ENCODE results near the gene KRT78.

The KRT78 gene

DNA sequence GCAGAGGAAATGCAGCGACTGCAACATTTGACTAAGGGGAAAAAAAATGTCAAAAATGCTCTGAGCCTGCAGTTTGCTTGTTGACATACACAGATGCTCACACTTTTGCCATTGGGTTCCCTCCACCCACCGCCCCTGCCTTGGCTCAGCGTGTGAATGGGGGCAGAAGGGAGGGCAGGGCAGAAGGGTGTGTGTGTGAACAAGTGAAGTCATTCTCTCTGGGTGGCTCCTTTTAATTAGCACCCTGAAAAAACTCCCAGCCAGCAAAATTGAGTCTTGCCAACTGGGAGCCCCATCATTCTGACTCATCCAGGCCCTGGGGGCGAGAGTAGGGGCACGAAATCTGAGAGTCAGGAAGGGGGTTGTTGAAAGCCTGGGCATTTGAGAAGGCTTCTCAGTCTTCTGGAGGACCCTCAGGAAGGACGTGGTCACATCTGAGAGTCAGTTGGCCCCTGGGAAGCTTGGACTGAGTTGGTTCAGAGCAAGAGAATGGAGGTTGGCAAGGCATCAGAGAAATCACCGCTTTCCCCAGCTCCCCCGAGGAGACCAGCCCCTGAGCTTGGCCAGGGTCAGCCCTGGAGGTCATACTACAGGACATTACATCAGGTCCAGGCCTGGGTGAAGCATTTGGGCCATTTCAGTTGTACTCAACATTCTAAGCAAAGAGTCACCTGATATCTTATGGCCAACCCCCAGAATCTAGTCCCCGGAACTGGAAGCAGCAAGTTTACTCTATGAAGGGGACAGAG is 22.7 kb upstream of the KRT78 start:
- H3K36me3 ChIP-seq (ENCODE audit: control insufficient read depth, insufficient read depth, low read length): no peaks in the 10 kb centered on the region
- peaks cover 26% of the 10 kb centered on the region for H3K27me3 ChIP-seq (ENCODE audit: control insufficient read depth, insufficient read depth, low read length, poor library complexity, severe bottlenecking)
- peaks cover 13% of the 10 kb centered on the region for H3K4me1 ChIP-seq (ENCODE audit: control insufficient read depth, insufficient read depth, low read length)
- H3K4me3 ChIP-seq (ENCODE audit: insufficient read depth, low read depth, low read length): no peak overlapping the region
- no peaks in the 10 kb centered on the region for H3K9me3 ChIP-seq (ENCODE audit: control insufficient read depth, low read length)
- 72% methylated on average over 9 of the region's 9 CpGs for WGBS, 2 experiments
- H3K27ac ChIP-seq (ENCODE audit: insufficient read depth, low read depth, low read length, poor library complexity, severe bottlenecking): no peak overlapping the region

DNA sequence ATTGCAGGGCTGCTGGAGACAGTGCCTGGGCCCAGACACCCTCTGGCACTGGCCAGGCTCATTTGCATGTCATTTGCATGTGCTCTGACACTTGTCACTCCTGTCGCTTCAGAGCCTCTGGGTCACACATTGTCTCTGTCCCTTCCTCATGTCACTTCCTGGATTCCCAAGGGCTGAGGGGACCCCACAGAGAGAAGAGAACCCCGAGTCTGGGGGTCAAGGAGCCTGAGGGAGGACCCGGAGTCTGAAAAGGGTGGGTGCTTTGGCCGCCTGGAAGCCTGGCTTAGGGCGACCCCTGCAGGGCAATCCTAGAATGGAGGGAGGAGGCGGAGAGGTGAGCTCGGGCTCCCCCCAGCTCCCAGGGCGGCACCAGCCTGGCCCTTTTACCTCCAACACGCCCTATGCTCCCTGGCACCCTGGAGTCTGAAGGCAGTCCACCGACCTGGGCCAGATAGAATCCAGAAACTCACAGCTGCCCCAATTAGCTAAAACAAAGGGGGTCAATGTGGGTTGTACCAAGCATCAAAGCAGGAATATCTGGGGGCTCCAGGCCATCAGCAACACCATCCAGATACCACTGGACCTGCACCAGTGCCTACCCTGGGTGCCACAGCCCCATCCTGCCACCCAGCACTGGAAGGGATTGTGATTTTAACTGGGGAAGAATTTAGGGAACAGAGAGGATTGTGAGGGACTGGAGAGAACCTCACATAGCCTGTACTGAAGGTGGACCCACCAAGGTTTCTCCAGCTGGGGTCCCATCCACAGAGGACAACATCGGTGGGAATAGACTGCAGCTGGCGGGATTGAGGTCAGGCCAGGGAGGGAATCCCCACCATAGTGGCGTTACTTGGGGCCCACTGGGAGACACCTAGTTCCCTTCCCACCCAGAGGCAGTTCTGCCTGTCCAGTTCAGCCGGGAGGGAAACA is 21.8 kb upstream of the KRT78 start:
- WGBS, 2 experiments: 37 to 42% methylated on average over 14 of the region's 14 CpGs
- Histone ChIP-seq H3K27ac (ENCODE audit: insufficient read depth, low read depth, low read length, poor library complexity, severe bottlenecking) (no peak overlapping the region), H3K9me3 (ENCODE audit: control insufficient read depth, low read length) (no peaks in the 10 kb centered on the region)

DNA sequence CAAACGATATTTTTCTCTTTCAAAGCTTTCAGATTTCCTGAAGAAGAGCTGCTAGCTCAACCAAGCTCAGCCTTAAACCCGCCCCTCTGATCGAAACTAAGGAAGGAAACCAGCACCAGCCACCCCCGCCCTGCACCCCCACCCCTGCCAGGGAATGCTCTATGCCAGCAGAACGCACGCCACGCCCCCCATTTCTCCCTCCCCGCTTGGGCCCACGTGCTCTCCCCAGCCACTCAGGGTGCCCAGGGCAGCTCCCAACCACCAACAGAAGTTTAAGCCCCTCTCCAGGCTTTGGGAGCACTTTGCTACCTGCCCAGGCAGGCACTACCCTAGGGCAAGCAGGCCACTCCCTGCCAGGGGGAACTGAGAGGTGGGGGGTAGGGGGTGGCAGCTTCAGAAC is 18.8 kb upstream of the KRT78 start:
- H3K27me3 ChIP-seq (ENCODE audit: control insufficient read depth, insufficient read depth, low read length, poor library complexity, severe bottlenecking): no peaks in the 10 kb centered on the region
- no peaks in the 10 kb centered on the region for H3K4me1 ChIP-seq (ENCODE audit: control insufficient read depth, insufficient read depth, low read length)
- no peak overlapping the region for H3K27ac ChIP-seq (ENCODE audit: insufficient read depth, low read depth, low read length, poor library complexity, severe bottlenecking)
- no peaks in the 10 kb centered on the region for H3K36me3 ChIP-seq (ENCODE audit: control insufficient read depth, insufficient read depth, low read length)
- H3K4me3 ChIP-seq (ENCODE audit: insufficient read depth, low read depth, low read length): no peak overlapping the region
- H3K9me3 ChIP-seq (ENCODE audit: control insufficient read depth, low read length): no peaks in the 10 kb centered on the region
- WGBS, 2 experiments: 75% methylated on average over 9 of the region's 9 CpGs

More for the DNA sequence above, 21.8 kb upstream of the KRT78 start:
- Histone ChIP-seq H3K36me3 (ENCODE audit: control insufficient read depth, insufficient read depth, low read length) (no peaks in the 10 kb centered on the region), H3K27me3 (ENCODE audit: control insufficient read depth, insufficient read depth, low read length, poor library complexity, severe bottlenecking) (peaks cover 26% of the 10 kb centered on the region), H3K4me1 (ENCODE audit: control insufficient read depth, insufficient read depth, low read length) (peaks cover 13% of the 10 kb centered on the region), H3K4me3 (ENCODE audit: insufficient read depth, low read depth, low read length) (no peak overlapping the region)

DNA sequence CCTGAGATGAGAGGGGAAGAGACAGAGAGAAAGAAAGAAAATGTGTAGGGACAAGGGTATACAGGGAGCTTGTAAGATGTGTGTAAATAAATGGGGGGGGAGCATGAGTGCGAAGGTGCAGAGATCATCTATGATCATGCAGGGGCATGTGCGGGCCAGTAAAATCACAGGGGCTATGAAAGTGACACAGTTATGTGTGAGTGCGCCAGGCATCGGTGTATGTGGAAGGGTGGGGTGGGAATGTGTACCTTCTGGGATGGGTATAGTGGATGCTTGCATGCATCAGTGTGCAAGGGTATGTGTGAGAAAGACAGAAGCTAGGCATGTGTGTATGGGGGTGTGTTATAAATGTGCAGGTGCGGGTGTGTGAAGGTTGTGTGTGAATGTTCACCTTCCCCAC is 18.4 kb upstream of the KRT78 start:
- H3K36me3 ChIP-seq (ENCODE audit: control insufficient read depth, insufficient read depth, low read length): no peaks in the 10 kb centered on the region
- 95 to 96% methylated on average over 4 of the region's 5 CpGs for WGBS, 2 experiments
- H3K4me3 ChIP-seq (ENCODE audit: insufficient read depth, low read depth, low read length): no peak overlapping the region

DNA sequence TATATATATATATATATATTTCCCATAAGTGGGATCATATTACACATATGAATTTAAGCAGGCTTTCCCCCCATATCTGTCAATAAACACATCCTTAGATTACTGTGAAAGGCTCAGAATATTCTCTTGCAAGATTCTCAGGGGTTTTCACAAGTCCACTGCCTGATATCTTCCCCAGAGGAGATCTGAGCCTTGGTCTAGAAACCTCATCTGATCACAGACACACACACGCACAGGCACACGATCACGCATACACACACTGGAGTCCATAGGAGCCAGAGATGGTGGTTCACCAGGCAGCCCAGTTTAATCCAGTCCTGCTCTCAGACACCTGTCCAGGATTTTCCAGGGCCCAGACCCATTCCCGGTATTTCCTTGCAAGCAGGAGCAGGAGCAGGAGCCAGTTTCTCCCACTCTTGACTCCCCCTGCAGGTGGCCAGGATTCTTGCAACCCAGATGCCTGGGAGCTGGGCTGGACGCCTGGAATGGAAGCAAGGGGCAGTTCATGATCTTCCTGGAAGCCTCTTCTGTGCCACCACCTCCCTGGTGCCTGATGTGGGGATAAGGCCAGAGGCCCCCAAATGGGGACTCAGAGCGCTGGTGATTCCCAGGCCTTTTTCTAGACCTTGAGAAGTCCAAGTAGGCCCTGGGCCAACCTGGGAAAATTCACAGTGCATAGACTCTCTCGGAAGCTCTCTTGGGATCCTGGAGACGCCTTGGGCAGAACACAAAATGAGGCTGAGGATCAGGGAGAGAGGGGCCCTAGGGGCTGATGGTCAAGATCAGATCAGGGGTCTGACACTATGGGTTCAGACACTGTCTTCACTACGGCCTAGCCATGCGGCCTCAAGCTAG is 16.5 kb upstream of the KRT78 start:
- Histone ChIP-seq H3K4me3 (ENCODE audit: insufficient read depth, low read depth, low read length) (no peak overlapping the region), H3K36me3 (ENCODE audit: control insufficient read depth, insufficient read depth, low read length) (no peaks in the 10 kb centered on the region), H3K4me1 (ENCODE audit: control insufficient read depth, insufficient read depth, low read length) (no peaks in the 10 kb centered on the region), H3K27ac (ENCODE audit: insufficient read depth, low read depth, low read length, poor library complexity, severe bottlenecking) (no peak overlapping the region), H3K9me3 (ENCODE audit: control insufficient read depth, low read length) (no peaks in the 10 kb centered on the region), H3K27me3 (ENCODE audit: control insufficient read depth, insufficient read depth, low read length, poor library complexity, severe bottlenecking) (no peaks in the 10 kb centered on the region)
- WGBS, 2 experiments: 53 to 54% methylated on average over 10 of the region's 10 CpGs

More for the DNA sequence above, 18.4 kb upstream of the KRT78 start:
- H3K4me1 ChIP-seq (ENCODE audit: control insufficient read depth, insufficient read depth, low read length): no peaks in the 10 kb centered on the region
- H3K27me3 ChIP-seq (ENCODE audit: control insufficient read depth, insufficient read depth, low read length, poor library complexity, severe bottlenecking): no peaks in the 10 kb centered on the region
- no peaks in the 10 kb centered on the region for H3K9me3 ChIP-seq (ENCODE audit: control insufficient read depth, low read length)
- no peak overlapping the region for H3K27ac ChIP-seq (ENCODE audit: insufficient read depth, low read depth, low read length, poor library complexity, severe bottlenecking)

DNA sequence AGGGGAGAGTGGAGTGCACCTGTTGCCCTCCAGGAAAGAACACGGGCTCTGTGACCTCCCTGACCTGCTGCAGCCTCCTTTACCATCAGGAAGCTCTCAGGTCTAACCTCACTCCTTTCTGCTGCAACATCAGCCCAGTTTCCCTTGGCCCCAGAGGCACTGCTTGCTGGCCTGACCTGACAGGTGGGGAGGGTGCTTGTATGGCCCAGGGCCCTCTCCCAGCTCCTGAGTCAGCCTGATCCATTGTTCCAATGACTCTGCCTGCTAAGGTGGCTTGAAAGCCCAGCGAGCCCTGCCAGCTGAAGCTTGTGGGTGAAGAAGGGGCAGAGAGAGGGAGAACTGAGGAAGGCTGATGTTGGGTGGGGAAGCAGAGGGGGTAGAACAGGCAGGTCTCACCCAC is 13.2 kb upstream of the KRT78 start:
- H3K4me3 ChIP-seq (ENCODE audit: insufficient read depth, low read depth, low read length): no peak overlapping the region
- no peaks in the 10 kb centered on the region for H3K9me3 ChIP-seq (ENCODE audit: control insufficient read depth, low read length)
- no peaks in the 10 kb centered on the region for H3K27me3 ChIP-seq (ENCODE audit: control insufficient read depth, insufficient read depth, low read length, poor library complexity, severe bottlenecking)
- H3K36me3 ChIP-seq (ENCODE audit: control insufficient read depth, insufficient read depth, low read length): no peaks in the 10 kb centered on the region
- H3K27ac ChIP-seq (ENCODE audit: insufficient read depth, low read depth, low read length, poor library complexity, severe bottlenecking): no peak overlapping the region
- H3K4me1 ChIP-seq (ENCODE audit: control insufficient read depth, insufficient read depth, low read length): no peaks in the 10 kb centered on the region
- 86% methylated on average over 2 of the region's 2 CpGs for WGBS, 2 experiments

DNA sequence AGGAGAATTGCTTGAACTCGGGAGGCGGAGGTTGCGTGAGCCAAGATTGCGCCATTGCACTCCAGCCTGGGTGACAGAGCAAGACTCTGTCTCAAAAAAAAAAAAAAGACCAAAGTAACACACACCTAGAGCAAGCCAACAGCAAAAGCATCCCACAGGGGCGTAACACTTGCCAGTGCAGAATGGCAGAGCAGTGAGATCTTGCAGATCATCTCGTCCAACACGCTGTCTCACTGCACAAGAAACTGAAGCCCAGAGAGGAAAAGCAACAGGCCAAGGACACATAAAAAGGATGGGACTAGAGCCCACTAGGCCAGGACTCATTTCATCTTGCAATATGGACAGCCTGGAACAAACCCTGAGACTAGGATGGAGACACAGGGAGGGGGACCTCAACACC is 12.7 kb upstream of the KRT78 start:
- H3K36me3 ChIP-seq (ENCODE audit: control insufficient read depth, insufficient read depth, low read length): no peaks in the 10 kb centered on the region
- H3K4me1 ChIP-seq (ENCODE audit: control insufficient read depth, insufficient read depth, low read length): no peaks in the 10 kb centered on the region
- no peak overlapping the region for H3K27ac ChIP-seq (ENCODE audit: insufficient read depth, low read depth, low read length, poor library complexity, severe bottlenecking)
- no peaks in the 10 kb centered on the region for H3K9me3 ChIP-seq (ENCODE audit: control insufficient read depth, low read length)
- no peaks in the 10 kb centered on the region for H3K27me3 ChIP-seq (ENCODE audit: control insufficient read depth, insufficient read depth, low read length, poor library complexity, severe bottlenecking)
- no peak overlapping the region for H3K4me3 ChIP-seq (ENCODE audit: insufficient read depth, low read depth, low read length)
- WGBS, 2 experiments: 91 to 96% methylated on average over 7 of the region's 7 CpGs

DNA sequence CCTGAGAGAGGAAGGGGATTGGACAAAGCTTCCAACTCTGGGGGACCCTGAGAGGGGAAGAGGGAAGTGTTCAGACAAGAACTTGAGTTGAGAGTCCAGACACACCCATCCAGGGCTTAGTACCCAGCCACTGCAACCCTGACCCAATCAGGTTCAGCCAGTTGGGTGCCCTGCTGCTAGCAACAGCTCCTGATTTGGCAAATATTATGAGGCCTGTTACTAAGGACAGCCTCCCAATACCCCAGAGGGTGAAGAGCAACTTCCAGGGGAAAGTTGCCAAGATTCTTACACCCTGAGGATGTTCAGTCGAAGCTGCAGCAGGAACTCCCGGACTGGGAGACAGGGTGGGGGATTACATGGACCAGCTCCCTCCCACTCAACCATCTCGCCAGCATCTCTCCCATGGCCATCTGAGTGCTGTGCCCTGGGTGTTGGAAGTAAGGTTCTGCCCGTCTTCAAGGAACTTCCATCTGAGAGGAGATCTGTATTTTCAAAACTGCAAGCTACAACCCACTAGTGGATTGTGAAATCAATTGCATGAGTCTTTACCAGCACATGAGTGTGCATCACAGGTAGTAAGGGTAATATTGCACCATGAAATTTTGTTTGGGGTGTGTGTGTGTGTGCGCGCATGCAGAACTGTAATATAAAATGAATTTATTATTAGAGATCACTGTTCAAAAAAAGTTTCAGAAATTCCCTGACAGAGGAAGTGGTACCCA is 11.5 kb upstream of the KRT78 start:
- H3K27me3 ChIP-seq (ENCODE audit: control insufficient read depth, insufficient read depth, low read length, poor library complexity, severe bottlenecking): no peaks in the 10 kb centered on the region
- no peak overlapping the region for H3K27ac ChIP-seq (ENCODE audit: insufficient read depth, low read depth, low read length, poor library complexity, severe bottlenecking)
- H3K4me1 ChIP-seq (ENCODE audit: control insufficient read depth, insufficient read depth, low read length): no peaks in the 10 kb centered on the region
- H3K36me3 ChIP-seq (ENCODE audit: control insufficient read depth, insufficient read depth, low read length): no peaks in the 10 kb centered on the region
- WGBS, 2 experiments: 91% methylated on average over 4 of the region's 6 CpGs
- H3K9me3 ChIP-seq (ENCODE audit: control insufficient read depth, low read length): no peaks in the 10 kb centered on the region
- H3K4me3 ChIP-seq (ENCODE audit: insufficient read depth, low read depth, low read length): no peak overlapping the region

DNA sequence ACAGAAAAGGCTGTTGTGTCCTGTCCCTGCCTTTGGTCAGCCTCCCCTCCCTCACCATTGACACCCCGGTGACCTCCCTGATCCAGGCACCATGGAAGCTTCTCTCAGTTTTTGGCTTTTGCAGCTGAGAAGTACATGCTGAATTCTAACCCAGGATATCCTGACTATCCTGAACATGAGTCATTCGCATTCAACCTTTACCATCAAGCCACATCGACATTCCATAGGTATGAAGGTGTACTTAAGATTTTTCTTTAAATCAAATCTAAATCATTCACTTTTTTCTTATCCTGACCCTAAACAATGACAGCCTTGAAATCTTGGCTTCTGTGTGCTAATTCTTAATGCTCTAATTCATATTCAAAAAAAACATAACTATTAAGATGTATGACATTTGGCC is 8.7 kb upstream of the KRT78 start:
- WGBS, 2 experiments: 93 to 96% methylated on average over 3 of the region's 3 CpGs
- H3K4me3 ChIP-seq (ENCODE audit: insufficient read depth, low read depth, low read length): no peak overlapping the region
- H3K4me1 ChIP-seq (ENCODE audit: control insufficient read depth, insufficient read depth, low read length): no peaks in the 10 kb centered on the region

More for the DNA sequence above, 8.7 kb upstream of the KRT78 start:
- Histone ChIP-seq H3K27ac (ENCODE audit: insufficient read depth, low read depth, low read length, poor library complexity, severe bottlenecking) (no peak overlapping the region), H3K27me3 (ENCODE audit: control insufficient read depth, insufficient read depth, low read length, poor library complexity, severe bottlenecking) (no peaks in the 10 kb centered on the region), H3K9me3 (ENCODE audit: control insufficient read depth, low read length) (no peaks in the 10 kb centered on the region), H3K36me3 (ENCODE audit: control insufficient read depth, insufficient read depth, low read length) (no peaks in the 10 kb centered on the region)

All from ectodermal cell (in vitro differentiated cells).